GM12878 (cell line): ENCODE data around the gene ZNF775. TPM values are rescaled to one million over a fixed set of nuclear protein-coding genes. Genes with fewer than 3 reads are reported as not detected.

ENCODE experiments used
- ATF7 ChIP-seq: fragments of 450-650 bp; IDR thresholded peaks from 2 replicates; pipeline ENCODE4 v1.6.1; 2016; ENCODE audit warnings: low read depth, mild to moderate bottlenecking
- BRCA1 ChIP-seq: IDR thresholded peaks from 2 replicates; pipeline ENCODE4 v1.6.1; 2011; ENCODE audit warnings: low read depth, low read length, improper control_type of control experiment
- CBX3 ChIP-seq: fragments of 200-600 bp; sonication (generic); IDR thresholded peaks from 2 replicates; pipeline ENCODE4 v1.6.1; 2016; ENCODE audit warnings: low read depth, borderline replicate concordance
- CHD4 ChIP-seq: fragments of 200-600 bp; sonication (generic); IDR thresholded peaks from 2 replicates; pipeline ENCODE4 v1.6.1; 2016; ENCODE audit warnings: mild to moderate bottlenecking
- DPF2 ChIP-seq: fragments of 450-650 bp; IDR thresholded peaks from 2 replicates; pipeline ENCODE4 v1.6.1; 2017; ENCODE audit warnings: mild to moderate bottlenecking
- FOXM1 ChIP-seq: IDR thresholded peaks from 2 replicates; pipeline ENCODE4 v1.6.1; 2012; ENCODE audit warnings: low read depth, mild to moderate bottlenecking, inconsistent platforms, low read length, moderate library complexity
- HDAC6 ChIP-seq: fragments of 200-600 bp; sonication (generic); IDR thresholded peaks from one replicate; pipeline ENCODE4 v1.8.0; 2017; ENCODE audit warnings: antibody characterized with exemption; ENCODE audit not compliant: unreplicated experiment
- IKZF1 ChIP-seq: fragments of 450-650 bp; conservative IDR thresholded peaks from 2 replicates; pipeline ENCODE4 v1.6.1; 2017; ENCODE audit warnings: antibody characterized with exemption, mild to moderate bottlenecking
- IKZF2 ChIP-seq, 2 experiments: fragments of 450-650 bp; IDR thresholded peaks; 2 replicates each; pipeline ENCODE4 v1.6.1; 2017; ENCODE audit warnings: mild to moderate bottlenecking in 2 of 2, moderate library complexity in 2 of 2
- JUNB ChIP-seq: IDR thresholded peaks from 2 replicates; pipeline ENCODE4 v1.6.1; 2016; ENCODE audit warnings: antibody characterized with exemption, mild to moderate bottlenecking
- KLF5 ChIP-seq: fragments of 450-650 bp; IDR thresholded peaks from 2 replicates; pipeline ENCODE4 v1.6.1; 2014; ENCODE audit warnings: mild to moderate bottlenecking; ENCODE audit not compliant: partially characterized antibody
- LARP7 ChIP-seq: fragments of 450-650 bp; IDR thresholded peaks from 2 replicates; pipeline ENCODE4 v1.6.1; 2017; ENCODE audit warnings: mild to moderate bottlenecking
- MEF2B ChIP-seq: fragments of 450-650 bp; IDR thresholded peaks from 2 replicates; pipeline ENCODE4 v1.6.1; 2018; ENCODE audit warnings: mild to moderate bottlenecking, moderate library complexity; ENCODE audit not compliant: partially characterized antibody, poor library complexity, severe bottlenecking
- MLLT1 ChIP-seq: fragments of 450-650 bp; IDR thresholded peaks from 2 replicates; pipeline ENCODE4 v1.6.1; 2016; ENCODE audit warnings: mild to moderate bottlenecking
- MXI1 ChIP-seq: fragments of 150-350 bp; IDR thresholded peaks from 2 replicates; pipeline ENCODE4 v1.6.1; 2011; ENCODE audit warnings: low read depth, mild to moderate bottlenecking, inconsistent platforms, low read length, improper control_type of control experiment
- POLR2AphosphoS5 ChIP-seq: IDR thresholded peaks from 2 replicates; pipeline ENCODE4 v1.6.1; 2011; ENCODE audit warnings: mild to moderate bottlenecking, low read length, inconsistent platforms
- RBBP5 ChIP-seq: fragments of 200-600 bp; sonication (generic); conservative IDR thresholded peaks from 2 replicates; pipeline ENCODE4 v1.6.1; 2016
- RELB ChIP-seq: fragments of 450-650 bp; IDR thresholded peaks from 2 replicates; pipeline ENCODE4 v1.6.1; 2017; ENCODE audit warnings: low read depth, mild to moderate bottlenecking, moderate library complexity
- RUNX3 ChIP-seq: IDR thresholded peaks from 2 replicates; pipeline ENCODE4 v1.6.1; 2012; ENCODE audit warnings: low read length, inconsistent platforms
- SIN3A ChIP-seq: IDR thresholded peaks from 2 replicates; pipeline ENCODE4 v1.6.1; 2012; ENCODE audit warnings: low read depth, low read length, improper control_type of control experiment
- SMAD5 ChIP-seq: IDR thresholded peaks from 2 replicates; pipeline ENCODE4 v1.6.1; 2016; ENCODE audit warnings: antibody characterized with exemption, low read depth
- STAT3 ChIP-seq: IDR thresholded peaks from 2 replicates; pipeline ENCODE4 v1.6.1; 2011; ENCODE audit warnings: low read depth, low read length, improper control_type of control experiment
- TAF1 ChIP-seq: IDR thresholded peaks from 2 replicates; pipeline ENCODE4 v1.6.1; 2011; ENCODE audit warnings: mild to moderate bottlenecking, low read depth, low read length, borderline replicate concordance
- TARDBP ChIP-seq: IDR thresholded peaks from 2 replicates; pipeline ENCODE4 v1.6.1; 2016; ENCODE audit warnings: borderline replicate concordance
- TBL1XR1 ChIP-seq: IDR thresholded peaks from 2 replicates; pipeline ENCODE4 v1.6.1; 2012; ENCODE audit warnings: low read depth, low read length, improper control_type of control experiment
- TCF7 ChIP-seq: IDR thresholded peaks from 2 replicates; pipeline ENCODE4 v1.6.1; 2014; ENCODE audit warnings: antibody characterized with exemption, borderline replicate concordance
- YY1 ChIP-seq: IDR thresholded peaks from 2 replicates; pipeline ENCODE4 v1.6.1; 2011; ENCODE audit warnings: low read depth, mild to moderate bottlenecking, low read length
- ZNF384 ChIP-seq: IDR thresholded peaks from 2 replicates; pipeline ENCODE4 v1.6.1; 2012; ENCODE audit warnings: low read depth, mild to moderate bottlenecking, low read length, improper control_type of control experiment, borderline replicate concordance
- polyA plus RNA-seq, 11 experiments: library from polyadenylated mRNA; depleted of rRNA in 4 of 11; unstranded in 6 of 11; stranded (reverse) in 5 of 11; fragments of >200 nt; fragmentation: Nextera tagmentation in 4 of 11; fragmentation: Illumina TruSeq in 1 of 11; extraction: Ambion mirVana in 4 of 11; extraction: Trizol in 1 of 11; gene quantifications; 1 replicate in 1 of 11; 2 replicates in 10 of 11; pipeline versions ENCODE4 v1.2.1 to v1.2.3, GENCODE V29; 2011 to 2016; ENCODE audit warnings: inconsistent platforms in 2 of 11, missing spikeins in 2 of 11, low read depth in 1 of 11
- total RNA-seq, 4 experiments: library from RNA; depleted of rRNA in 3 of 4; stranded (reverse); fragments of >200 nt in 3 of 4; fragmentation: Illumina TruSeq in 1 of 4; extraction: Trizol in 1 of 4; gene quantifications; 2 replicates each; pipeline versions ENCODE4 v1.2.1 to v1.2.3, GENCODE V29; 2013 to 2021
- TF ChIP-seq, protein P1 (sequence below): fragments of 450-650 bp; conservative IDR thresholded peaks from 2 replicates; pipeline ENCODE4 v1.6.1; 2017; ENCODE audit warnings: mild to moderate bottlenecking, moderate library complexity
- TF ChIP-seq, protein P2 (sequence below): IDR thresholded peaks from 2 replicates; pipeline ENCODE4 v1.6.1; 2012; ENCODE audit warnings: low read depth, low read length, improper control_type of control experiment

Gene ZNF775
- total and polyA plus RNA-seq, 10 of the 15 experiments (the other 5 are each of a cell fraction or from before 2014, with no cell fraction given), result 0.05 to 14.3 (median 2.1) TPM

DNA sequence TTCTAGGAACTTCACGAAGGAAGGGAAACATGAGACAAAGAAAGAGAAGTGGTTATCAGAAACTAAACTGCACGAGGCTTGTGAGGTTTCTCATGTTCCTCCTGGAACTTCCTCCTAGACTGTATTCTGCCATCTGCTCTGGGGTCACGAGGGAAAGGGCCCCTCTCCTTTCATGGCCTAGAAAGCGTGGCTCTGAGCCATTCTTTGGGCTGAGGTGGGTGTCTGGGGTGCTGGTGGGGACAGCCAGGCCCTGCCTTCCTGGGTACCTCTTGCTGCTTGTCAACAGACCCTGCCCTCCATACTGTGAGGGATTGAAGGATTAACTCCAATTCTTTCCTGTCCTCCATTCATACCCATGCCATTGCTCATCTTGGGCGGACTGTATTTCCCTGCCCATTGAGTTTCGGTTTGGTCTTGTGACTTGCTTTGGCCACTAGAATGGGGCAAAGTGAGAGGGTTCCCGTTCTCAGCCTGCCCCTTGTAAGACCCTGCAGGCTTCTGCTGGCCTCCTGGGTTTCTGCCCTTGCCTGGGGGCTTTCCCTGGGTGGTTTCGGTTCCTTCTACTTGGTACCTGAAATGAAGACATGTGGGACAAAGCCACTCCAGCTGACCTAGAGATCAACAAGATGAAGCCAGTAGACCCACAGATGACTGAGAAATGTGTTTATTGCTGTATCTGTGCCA lies 56.4 kb downstream of the ZNF775 start (continued):
- peak; percentile 87 for TF ChIP-seq MXI1
- no peak for TF ChIP-seq ZNF384
- TF ChIP-seq YY1, result peak; percentile 65
- TF ChIP-seq CHD4, result no peak
- peak; percentile 92 for TF ChIP-seq FOXM1
- peak; percentile 89 to 92 for TF ChIP-seq IKZF2 (IDR thresholded peaks at IDR 0.05)
- no peak for TF ChIP-seq BRCA1
- TF ChIP-seq IKZF1, result peak; percentile 96
- peak; percentile 75 for TF ChIP-seq MEF2B
- TF ChIP-seq, protein P1, sequence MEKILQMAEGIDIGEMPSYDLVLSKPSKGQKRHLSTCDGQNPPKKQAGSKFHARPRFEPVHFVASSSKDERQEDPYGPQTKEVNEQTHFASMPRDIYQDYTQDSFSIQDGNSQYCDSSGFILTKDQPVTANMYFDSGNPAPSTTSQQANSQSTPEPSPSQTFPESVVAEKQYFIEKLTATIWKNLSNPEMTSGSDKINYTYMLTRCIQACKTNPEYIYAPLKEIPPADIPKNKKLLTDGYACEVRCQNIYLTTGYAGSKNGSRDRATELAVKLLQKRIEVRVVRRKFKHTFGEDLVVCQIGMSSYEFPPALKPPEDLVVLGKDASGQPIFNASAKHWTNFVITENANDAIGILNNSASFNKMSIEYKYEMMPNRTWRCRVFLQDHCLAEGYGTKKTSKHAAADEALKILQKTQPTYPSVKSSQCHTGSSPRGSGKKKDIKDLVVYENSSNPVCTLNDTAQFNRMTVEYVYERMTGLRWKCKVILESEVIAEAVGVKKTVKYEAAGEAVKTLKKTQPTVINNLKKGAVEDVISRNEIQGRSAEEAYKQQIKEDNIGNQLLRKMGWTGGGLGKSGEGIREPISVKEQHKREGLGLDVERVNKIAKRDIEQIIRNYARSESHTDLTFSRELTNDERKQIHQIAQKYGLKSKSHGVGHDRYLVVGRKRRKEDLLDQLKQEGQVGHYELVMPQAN, result peak; percentile 83
- TF ChIP-seq ATF7, result peak; percentile 59; the same call in 1 of the 2 replicates
- no peak for TF ChIP-seq TARDBP
- TF ChIP-seq STAT3, result no peak
- peak; percentile 88 for TF ChIP-seq RUNX3
- peak; percentile 99 for TF ChIP-seq RELB
- peak; percentile 60; the same call in 1 of the 2 replicates for TF ChIP-seq SMAD5
- peak; percentile 88 for TF ChIP-seq SIN3A
- peak; percentile 77 for TF ChIP-seq TBL1XR1
- no peak for TF ChIP-seq TAF1
- TF ChIP-seq POLR2AphosphoS5, result peak; percentile 85
- TF ChIP-seq CBX3, result no peak
- no peak for TF ChIP-seq RBBP5
- peak; percentile 97 for TF ChIP-seq DPF2
- TF ChIP-seq MLLT1, result peak; percentile 82
- 0 out of 2 replicates have a peak, but pooled peaks have one; percentile 36 for TF ChIP-seq TCF7
- TF ChIP-seq HDAC6, result no peak
- TF ChIP-seq KLF5, result peak; percentile 73
- TF ChIP-seq, protein P2, sequence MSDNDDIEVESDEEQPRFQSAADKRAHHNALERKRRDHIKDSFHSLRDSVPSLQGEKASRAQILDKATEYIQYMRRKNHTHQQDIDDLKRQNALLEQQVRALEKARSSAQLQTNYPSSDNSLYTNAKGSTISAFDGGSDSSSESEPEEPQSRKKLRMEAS, result peak; percentile 80
- TF ChIP-seq LARP7, result peak; percentile 81
- TF ChIP-seq JUNB, result no peak
